Activated naive CD8-positive, alpha-beta T cell treated with anti-CD3 and anti-CD28 coated beads, Interleukin-2, amount 10 ng/mL, durations not matched to agents 7 days and 5 days (primary cell): ENCODE results near the gene CHCHD3. TPM values are rescaled to one million over a fixed set of nuclear protein-coding genes. Genes with fewer than 3 reads are reported as not detected.

ENCODE experiments used
- total RNA-seq, 2 experiments: library from RNA; stranded (reverse); gene quantifications; one replicate each; pipeline ENCODE4 v1.2.3, GENCODE V29; 2021

The CHCHD3 gene
- total RNA-seq, 2 experiments from 2014 or later: 40.4 to 44.5 TPM

Other genes starting within 250 kb of the CHCHD3 start
- 10 to 100 TPM; 73.1 to 73.7 TPM for gene EXOC4, start 171.0 kb upstream of the CHCHD3 start, total RNA-seq